GM12874 (cell line): Measurements from ENCODE around the gene SHROOM3.

Source experiments
- TF ChIP-seq, protein P1 (sequence below): IDR thresholded peaks from 2 replicates; pipeline ENCODE4 v1.5.1; 2011; ENCODE audit warnings: low read depth, mild to moderate bottlenecking, control low read depth, low read length, moderate library complexity; ENCODE audit not compliant: insufficient read depth

Gene SHROOM3

DNA sequence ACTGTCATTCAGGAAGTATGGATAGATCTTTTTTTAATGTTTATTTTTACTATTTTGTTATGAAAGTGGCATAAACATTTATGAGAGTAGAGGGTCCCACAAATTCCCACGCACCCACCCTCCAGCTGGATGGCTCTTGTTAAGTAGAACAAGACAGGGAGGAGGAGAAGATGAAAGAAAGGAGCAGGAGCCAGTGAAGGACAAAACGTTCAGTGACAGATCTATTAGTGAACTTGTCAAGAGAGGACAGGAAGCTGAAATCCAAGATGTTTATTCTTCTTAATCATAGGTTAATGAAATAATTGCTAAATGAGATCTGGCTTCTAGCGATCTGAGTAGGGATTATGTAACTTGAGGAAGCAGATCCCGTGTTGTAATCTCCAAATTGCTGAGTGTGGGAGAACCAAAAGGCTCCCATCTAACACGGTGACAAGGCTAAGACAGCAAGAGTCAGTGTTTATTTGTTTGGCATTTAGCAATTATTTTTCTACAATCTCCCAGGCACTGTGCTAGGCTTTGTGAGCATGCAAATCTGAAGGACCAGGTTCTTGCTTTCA is 162.5 kb downstream of the SHROOM3 start:
- TF ChIP-seq, protein P1, sequence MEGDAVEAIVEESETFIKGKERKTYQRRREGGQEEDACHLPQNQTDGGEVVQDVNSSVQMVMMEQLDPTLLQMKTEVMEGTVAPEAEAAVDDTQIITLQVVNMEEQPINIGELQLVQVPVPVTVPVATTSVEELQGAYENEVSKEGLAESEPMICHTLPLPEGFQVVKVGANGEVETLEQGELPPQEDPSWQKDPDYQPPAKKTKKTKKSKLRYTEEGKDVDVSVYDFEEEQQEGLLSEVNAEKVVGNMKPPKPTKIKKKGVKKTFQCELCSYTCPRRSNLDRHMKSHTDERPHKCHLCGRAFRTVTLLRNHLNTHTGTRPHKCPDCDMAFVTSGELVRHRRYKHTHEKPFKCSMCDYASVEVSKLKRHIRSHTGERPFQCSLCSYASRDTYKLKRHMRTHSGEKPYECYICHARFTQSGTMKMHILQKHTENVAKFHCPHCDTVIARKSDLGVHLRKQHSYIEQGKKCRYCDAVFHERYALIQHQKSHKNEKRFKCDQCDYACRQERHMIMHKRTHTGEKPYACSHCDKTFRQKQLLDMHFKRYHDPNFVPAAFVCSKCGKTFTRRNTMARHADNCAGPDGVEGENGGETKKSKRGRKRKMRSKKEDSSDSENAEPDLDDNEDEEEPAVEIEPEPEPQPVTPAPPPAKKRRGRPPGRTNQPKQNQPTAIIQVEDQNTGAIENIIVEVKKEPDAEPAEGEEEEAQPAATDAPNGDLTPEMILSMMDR, result no peak

DNA sequence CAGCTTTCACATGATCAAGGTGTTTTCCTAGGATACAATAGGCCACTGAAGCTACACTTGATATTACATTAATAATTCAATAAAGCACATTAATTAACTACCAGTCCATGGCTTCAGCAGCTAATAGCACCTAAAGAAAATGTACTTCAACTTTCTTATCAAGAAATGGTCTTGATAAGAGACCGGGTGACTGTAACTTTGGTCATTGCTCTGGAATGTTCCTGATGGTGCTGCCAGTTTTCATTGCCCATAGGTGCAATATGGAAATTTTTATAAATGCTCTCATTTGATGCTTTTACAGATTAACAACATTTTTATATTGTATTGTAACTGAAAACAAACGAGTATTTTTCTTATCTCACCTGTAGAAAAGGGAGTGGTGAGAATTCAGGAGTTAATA is 165.4 kb downstream of the SHROOM3 start:
- TF ChIP-seq, protein P1, result no peak

DNA sequence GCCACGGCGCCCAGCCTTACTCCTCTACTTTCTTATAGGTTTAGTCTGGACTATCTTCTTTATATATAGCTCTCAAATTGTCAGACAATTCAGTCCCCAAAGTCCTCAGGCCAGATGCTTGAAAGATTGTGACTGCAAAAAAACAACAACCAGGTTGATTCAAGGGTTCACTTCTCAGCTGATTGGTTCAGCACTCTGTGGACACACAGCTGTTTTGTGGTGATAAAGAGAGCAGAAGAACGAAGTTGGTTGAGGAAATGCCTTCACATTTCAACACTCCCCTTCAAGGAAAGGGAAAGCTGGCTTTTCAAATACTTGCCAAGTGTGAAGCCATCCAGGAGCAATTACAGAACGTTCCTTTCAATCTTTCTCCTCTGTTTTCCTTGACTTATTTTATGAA is 166.8 kb downstream of the SHROOM3 start:
- TF ChIP-seq, protein P1, result no peak

DNA sequence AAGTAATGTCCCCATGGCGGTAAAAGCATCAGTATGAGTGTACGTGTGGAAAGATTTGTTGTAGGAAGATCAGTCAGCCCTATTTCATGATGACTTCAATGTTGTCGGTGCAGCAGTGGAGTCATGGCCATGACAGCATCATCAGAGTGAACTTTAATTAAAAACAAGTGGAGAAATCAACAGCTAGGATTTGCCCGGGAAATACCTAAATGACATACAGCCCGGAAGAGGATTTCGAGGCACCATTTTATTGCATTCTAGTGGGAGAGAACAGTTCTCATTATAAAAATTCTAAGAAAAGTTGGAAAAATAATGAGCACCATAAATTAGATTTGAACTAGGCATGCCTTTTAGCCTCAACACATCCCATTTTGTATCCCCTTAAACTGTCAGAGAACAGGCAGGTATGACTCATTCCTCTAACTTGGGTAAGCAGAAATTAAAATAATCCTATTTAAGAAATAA is 170.1 kb downstream of the SHROOM3 start:
- TF ChIP-seq, protein P1, result no peak

DNA sequence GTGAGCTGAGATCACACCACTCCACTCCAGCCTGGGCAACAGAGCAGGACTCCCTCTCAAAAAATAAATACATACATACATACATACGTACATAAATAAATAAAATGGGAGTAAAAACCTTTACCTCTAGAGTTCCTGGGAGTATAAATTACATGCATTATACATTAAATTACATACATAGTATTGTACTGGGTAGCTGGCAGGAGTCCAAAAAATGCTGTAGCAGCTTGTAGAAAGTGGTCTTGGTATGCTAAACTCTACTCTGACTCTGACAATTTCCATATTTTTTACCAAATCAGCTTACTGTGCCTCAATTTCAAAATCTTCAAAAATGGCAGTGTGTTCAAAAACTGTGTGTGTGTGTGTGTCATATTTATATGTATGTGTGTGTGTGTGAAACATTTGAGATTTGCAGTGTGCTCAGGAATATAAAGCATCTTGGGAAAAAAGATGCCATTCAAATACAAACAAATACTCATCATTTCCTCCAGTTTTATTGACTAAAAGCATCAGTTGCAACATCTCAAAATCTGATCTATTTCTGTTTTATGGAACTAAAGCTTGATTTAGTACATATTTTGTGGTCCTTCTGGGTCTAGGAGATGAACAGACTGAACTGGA is 171.7 kb downstream of the SHROOM3 start:
- TF ChIP-seq, protein P1, result no peak

DNA sequence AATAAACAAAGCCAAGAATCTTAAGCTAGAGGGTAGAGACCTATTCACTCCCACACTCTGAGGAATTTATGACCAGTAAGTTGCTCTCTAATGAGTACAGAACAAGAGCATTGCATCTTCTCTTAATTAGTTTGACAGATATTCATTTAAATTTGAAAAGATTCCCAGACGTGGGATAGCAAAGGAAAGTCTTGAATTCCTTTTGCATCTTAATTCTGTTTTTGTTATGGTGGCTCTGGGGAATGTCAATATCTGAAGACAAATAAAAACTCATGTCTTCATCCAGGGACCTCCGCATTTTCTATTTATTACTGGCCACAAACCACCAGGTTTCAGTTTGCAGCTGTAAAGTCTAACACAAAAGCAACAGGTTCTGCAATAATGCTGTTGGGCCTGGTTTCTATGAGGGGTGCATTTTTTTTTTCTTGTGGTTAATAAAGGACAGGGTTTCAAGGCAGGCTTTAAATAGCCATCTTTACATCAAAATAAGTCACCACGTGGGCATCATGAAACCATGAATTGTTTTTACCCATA is 172.3 kb downstream of the SHROOM3 start:
- TF ChIP-seq, protein P1, result no peak

DNA sequence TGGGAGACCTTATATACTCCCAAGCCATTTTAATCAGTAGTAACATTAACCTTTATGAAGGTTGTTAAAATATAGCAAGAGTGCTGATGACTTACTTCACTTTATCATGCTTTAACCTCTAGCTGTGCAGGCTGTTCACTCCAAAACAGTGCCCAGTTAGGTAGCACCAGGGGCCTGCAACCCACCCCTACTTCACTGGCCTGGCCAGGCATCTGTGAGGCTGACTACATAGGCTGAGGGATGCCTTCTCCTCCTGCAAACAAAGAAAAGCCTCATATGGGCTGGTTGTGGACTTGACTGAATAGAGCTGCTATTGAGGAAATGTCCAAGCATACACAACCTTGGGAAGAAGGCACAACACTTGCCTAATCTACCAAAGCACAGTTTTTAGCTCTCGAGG is 172.8 kb downstream of the SHROOM3 start:
- TF ChIP-seq, protein P1, result no peak
